Ascending aorta (tissue), 2 donors: ENCODE data around the gene DOCK2. TPM values are rescaled to one million over a fixed set of nuclear protein-coding genes. Genes with fewer than 3 reads are reported as not detected.

Experiments used
- DNase-seq, 2 donors: peaks; one replicate each; pipeline ENCODE4 v3.0.0-alpha.2; 2019; ENCODE audit warnings: low spot score in 2 of 2
- H3K27ac ChIP-seq, 2 donors: fragments of 200-600 bp; sonication (generic); one replicate each; pipeline ENCODE4 v1.5.1; 2016 to 2017; ENCODE audit warnings: mild to moderate bottlenecking in 1 of 2
- H3K27me3 ChIP-seq: fragments of 200-600 bp; sonication (generic); one replicate; pipeline ENCODE4 v1.5.1; 2017
- H3K36me3 ChIP-seq, 2 donors: fragments of 200-600 bp; sonication (generic); one replicate each; pipeline ENCODE4 v1.5.1; 2016
- H3K4me1 ChIP-seq, 2 donors: fragments of 200-600 bp; sonication (generic); one replicate each; pipeline ENCODE4 v1.5.1; 2016 to 2017; ENCODE audit warnings: mild to moderate bottlenecking in 1 of 2
- H3K4me3 ChIP-seq, 2 donors: fragments of 200-600 bp; sonication (generic); one replicate each; pipeline ENCODE4 v1.5.1; 2016 to 2017; ENCODE audit warnings: mild to moderate bottlenecking in 1 of 2
- H3K9me3 ChIP-seq, 2 donors: fragments of 200-600 bp; sonication (generic); one replicate each; pipeline ENCODE4 v1.5.1; 2016
- CTCF ChIP-seq, 3 experiments: fragments of 200-600 bp in 2 of 3; fragments of 450-650 bp in 1 of 3; sonication (generic) in 2 of 3; IDR thresholded peaks; one replicate each; pipeline ENCODE4 v1.5.1; 2016 to 2019; ENCODE audit warnings: antibody characterized with exemption in 3 of 3, mild to moderate bottlenecking in 1 of 3, moderate library complexity in 1 of 3
- intact Hi-C: fragments of 100-400 bp; cut with DNase I; formaldehyde crosslinking; loops from one replicate; pipeline ENCODE4 v1.15.1; 2023
- total RNA-seq: library from RNA; depleted of rRNA; stranded (reverse); fragments of >200 nt; gene quantifications from one replicate; pipeline ENCODE4 v1.1.0, GENCODE V29; 2016

The DOCK2 gene
- total RNA-seq, 1 donor from 2014 or later = 33.1 TPM

DNA sequence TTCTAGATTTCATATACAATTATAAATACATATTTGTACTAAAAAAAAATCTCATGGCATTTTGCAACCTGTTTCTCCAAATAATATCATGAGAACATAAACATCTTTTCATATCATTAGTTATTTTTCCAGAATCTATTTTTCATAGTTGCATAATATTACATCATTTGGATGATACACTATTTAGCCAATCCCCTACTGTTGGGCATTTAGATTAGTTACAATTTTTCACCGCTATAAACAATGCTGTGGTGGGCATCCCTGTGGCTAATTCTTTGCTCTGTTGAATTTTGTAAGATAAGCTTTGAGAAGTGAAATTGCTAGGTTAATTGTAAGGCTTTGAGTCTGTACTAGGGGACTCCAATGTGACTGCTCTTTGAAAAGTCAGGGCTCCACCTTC, 466.4 kb downstream of the DOCK2 start:
- Histone ChIP-seq H3K27ac (no peak overlapping the region), H3K4me3 (no peak overlapping the region), H3K9me3 (no peaks in the 10 kb centered on the region), H3K36me3 (no peaks in the 10 kb centered on the region), H3K4me1 (no peaks in the 10 kb centered on the region), H3K27me3 (no peaks in the 10 kb centered on the region)
- intact Hi-C loops = loop anchor here (5.0 kb wide), 1 partner anchor 319 kb away; no protein-coding TSS in a partner anchor
- no peak for DNase-seq
- no peak for TF ChIP-seq CTCF (IDR thresholded peaks at IDR 0.05)

GRCh38 chr5:170104299-170104698, 467.2 kb downstream of the DOCK2 start:
- H3K27ac ChIP-seq = no peak overlapping the region
- no peaks in the 10 kb centered on the region for H3K4me1 ChIP-seq
- no peaks in the 10 kb centered on the region for H3K9me3 ChIP-seq
- H3K27me3 ChIP-seq = no peaks in the 10 kb centered on the region
- H3K4me3 ChIP-seq = no peak overlapping the region
- no peak for TF ChIP-seq CTCF (IDR thresholded peaks at IDR 0.05)
- DNase-seq = no peak
- no peaks in the 10 kb centered on the region for H3K36me3 ChIP-seq
- intact Hi-C loops = loop anchor here (5.0 kb wide), 1 partner anchor 318 kb away; no protein-coding TSS in a partner anchor

- Histone ChIP-seq H3K36me3 (no peaks in the 10 kb centered on the region), H3K27ac (no peak overlapping the region), H3K9me3 (no peaks in the 10 kb centered on the region), H3K4me3 (no peak overlapping the region), H3K27me3 (no peaks in the 10 kb centered on the region), H3K4me1 (no peaks in the 10 kb centered on the region)
- TF ChIP-seq CTCF (IDR thresholded peaks at IDR 0.05) = no peak
- intact Hi-C loops = loop anchor here (5.0 kb wide), 1 partner anchor 318 kb away; no protein-coding TSS in a partner anchor
- DNase-seq = peak in 1 of 2 donors; percentile 48
These were observed 467.6 kb downstream of the DOCK2 start for GRCh38 chr5:170104710-170105109.

DNA sequence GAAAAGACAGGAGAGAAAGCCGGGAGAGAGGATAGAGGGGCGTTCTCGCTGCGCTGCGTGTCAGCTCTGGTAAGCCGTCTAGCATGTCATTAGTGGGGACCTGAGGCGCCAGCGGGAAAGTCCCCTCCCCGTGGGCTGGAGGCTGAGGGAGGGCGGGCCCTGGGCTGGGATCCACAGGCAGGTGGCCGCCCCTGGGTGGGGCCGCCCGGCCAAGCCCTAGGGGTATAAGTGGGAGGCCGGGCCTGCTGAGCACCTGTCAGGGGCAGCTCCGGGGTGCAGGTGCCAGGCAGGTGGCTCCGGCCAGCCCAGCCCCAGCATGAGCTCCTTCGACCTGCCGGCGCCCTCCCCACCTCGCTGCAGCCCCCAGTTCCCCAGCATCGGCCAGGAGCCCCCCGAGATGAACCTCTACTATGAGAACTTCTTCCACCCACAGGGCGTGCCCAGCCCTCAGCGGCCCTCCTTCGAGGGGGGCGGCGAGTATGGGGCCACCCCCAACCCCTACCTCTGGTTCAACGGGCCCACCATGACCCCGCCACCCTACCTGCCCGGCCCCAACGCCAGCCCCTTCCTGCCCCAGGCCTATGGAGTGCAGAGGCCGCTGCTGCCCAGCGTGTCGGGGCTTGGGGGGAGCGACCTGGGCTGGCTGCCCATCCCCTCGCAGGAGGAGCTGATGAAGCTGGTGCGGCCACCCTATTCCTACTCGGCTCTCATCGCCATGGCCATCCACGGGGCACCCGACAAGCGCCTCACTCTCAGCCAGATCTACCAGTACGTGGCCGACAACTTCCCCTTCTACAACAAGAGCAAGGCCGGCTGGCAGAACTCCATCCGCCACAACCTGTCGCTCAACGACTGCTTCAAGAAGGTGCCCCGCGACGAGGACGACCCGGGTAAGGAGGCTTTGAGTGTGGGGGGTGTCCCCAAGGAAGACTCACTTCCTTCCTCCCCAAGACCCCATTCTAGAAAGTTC, 468.9 kb downstream of the DOCK2 start, which contains the start of gene FOXI1:
TSS of gene FOXI1 (plus strand) at position 256 of the 970 bp plus-strand sequence. CDS start at position 317, 61 bp downstream.
- no peak for TF ChIP-seq CTCF (IDR thresholded peaks at IDR 0.05)
- intact Hi-C loops = no loop called here
- Histone ChIP-seq H3K4me3 (no peak within 1 kb of the TSS), H3K36me3 (no peaks in the 10 kb centered on the region), H3K4me1 (no peaks in the 10 kb centered on the region), H3K9me3 (no peaks in the 10 kb centered on the region), H3K27ac (no peak within 1 kb of the TSS), H3K27me3 (no peaks in the 10 kb centered on the region)
- peak in 1 of 2 donors; percentile 62 for DNase-seq

GRCh38 chr5:170107674-170108073, 470.6 kb downstream of the DOCK2 start:
- Histone ChIP-seq H3K4me1 (no peaks in the 10 kb centered on the region), H3K27me3 (no peaks in the 10 kb centered on the region), H3K4me3 (no peak overlapping the region), H3K9me3 (no peaks in the 10 kb centered on the region), H3K27ac (no peak overlapping the region), H3K36me3 (no peaks in the 10 kb centered on the region)
- intact Hi-C loops = no loop called here
- DNase-seq = peak in 1 of 2 donors; percentile 40
- no peak for TF ChIP-seq CTCF (IDR thresholded peaks at IDR 0.05)
